Endothelial cell of umbilical vein (primary cell): Measurements from ENCODE around the gene SLFN14.

Experiments used
- EZH2 ChIP-seq: IDR thresholded peaks from 2 replicates; pipeline ENCODE4 v1.6.1; 2012; ENCODE audit warnings: borderline replicate concordance, low read depth, mild to moderate bottlenecking, moderate library complexity, low read length, inconsistent platforms; ENCODE audit not compliant: severe bottlenecking
- POLR2A ChIP-seq: IDR thresholded peaks from 2 replicates; pipeline ENCODE4 v1.6.1; 2012; ENCODE audit warnings: low read depth, mild to moderate bottlenecking, control low read depth, low read length
- POLR2AphosphoS5 ChIP-seq: IDR thresholded peaks from 2 replicates; pipeline ENCODE4 v1.6.1; 2012; ENCODE audit warnings: low read depth, mild to moderate bottlenecking, control low read depth, low read length, moderate library complexity; ENCODE audit not compliant: insufficient read depth
- TF ChIP-seq, protein P1 (sequence below), 2 donors: IDR thresholded peaks; 1 replicate in 1 of 2; 2 replicates in 1 of 2; pipeline ENCODE4 v1.5.1; 2011; ENCODE audit warnings: low read length in 2 of 2, mild to moderate bottlenecking in 2 of 2, moderate library complexity in 2 of 2, control low read depth in 1 of 2, inconsistent platforms in 1 of 2, low read depth in 1 of 2; ENCODE audit not compliant: insufficient read depth in 1 of 2; ENCODE audit errors: extremely low read depth in 1 of 2
- TF ChIP-seq, protein P2 (sequence below): IDR thresholded peaks from 2 replicates; pipeline ENCODE4 v1.6.1; 2011; ENCODE audit not compliant: insufficient read depth, insufficient read length

DNA sequence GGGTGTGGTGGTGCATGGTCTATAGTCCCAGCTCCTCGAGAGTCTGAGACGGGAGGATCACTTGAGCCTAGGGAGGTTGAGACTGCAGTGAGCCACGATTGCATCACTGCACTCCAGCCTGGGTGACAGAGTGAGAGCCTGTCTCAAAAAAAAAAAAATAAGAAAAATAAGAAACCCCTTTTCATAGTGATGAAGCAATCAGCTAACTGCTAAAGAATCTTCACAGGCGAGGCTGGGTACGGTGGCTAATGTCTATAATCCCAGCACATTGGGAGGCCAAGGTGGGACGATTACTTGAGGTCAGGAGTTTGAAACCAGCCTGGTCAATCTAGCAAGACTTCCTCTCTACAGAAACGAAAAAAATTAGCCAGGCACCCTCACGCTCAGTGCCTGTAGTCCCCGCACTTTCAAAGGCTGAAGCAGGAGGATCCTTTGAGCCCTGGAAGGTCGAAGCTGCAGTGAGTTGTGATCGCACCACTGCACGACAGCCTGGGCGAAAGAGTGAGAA is 23.9 kb downstream of the SLFN14 start:
- TF ChIP-seq, protein P1, sequence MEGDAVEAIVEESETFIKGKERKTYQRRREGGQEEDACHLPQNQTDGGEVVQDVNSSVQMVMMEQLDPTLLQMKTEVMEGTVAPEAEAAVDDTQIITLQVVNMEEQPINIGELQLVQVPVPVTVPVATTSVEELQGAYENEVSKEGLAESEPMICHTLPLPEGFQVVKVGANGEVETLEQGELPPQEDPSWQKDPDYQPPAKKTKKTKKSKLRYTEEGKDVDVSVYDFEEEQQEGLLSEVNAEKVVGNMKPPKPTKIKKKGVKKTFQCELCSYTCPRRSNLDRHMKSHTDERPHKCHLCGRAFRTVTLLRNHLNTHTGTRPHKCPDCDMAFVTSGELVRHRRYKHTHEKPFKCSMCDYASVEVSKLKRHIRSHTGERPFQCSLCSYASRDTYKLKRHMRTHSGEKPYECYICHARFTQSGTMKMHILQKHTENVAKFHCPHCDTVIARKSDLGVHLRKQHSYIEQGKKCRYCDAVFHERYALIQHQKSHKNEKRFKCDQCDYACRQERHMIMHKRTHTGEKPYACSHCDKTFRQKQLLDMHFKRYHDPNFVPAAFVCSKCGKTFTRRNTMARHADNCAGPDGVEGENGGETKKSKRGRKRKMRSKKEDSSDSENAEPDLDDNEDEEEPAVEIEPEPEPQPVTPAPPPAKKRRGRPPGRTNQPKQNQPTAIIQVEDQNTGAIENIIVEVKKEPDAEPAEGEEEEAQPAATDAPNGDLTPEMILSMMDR (IDR thresholded peaks at IDR 0.05; ENCODE audit: extremely low read depth in 1 of 2, insufficient read depth in 1 of 2, low read depth in 1 of 2, low read length in 2 of 2), result no peak
- no peak for TF ChIP-seq POLR2A
- no peak for TF ChIP-seq POLR2AphosphoS5
- no peak for TF ChIP-seq EZH2
- TF ChIP-seq, protein P2, sequence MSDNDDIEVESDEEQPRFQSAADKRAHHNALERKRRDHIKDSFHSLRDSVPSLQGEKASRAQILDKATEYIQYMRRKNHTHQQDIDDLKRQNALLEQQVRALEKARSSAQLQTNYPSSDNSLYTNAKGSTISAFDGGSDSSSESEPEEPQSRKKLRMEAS, result no peak
